Activated CD4-positive, alpha-beta memory T cell treated with anti-CD3 and anti-CD28 coated beads for 36 hours (primary cell): ENCODE data around the gene TSSK1B. TPM values are rescaled to one million over a fixed set of nuclear protein-coding genes. Genes with fewer than 3 reads are reported as not detected.
"Not testable (repeated sequence)": the region's sequence is repeated elsewhere in the genome, so short reads cannot be mapped to it uniquely, and the experiment has no call there.

ENCODE experiments used
- CTCF ChIA-PET: fragments of 350-600 bp; sonication (Branson Sonifier 250); formaldehyde crosslinking; loops from one replicate; lab custom pipeline; 2021; ENCODE audit warnings: antibody characterized with exemption, inconsistent platforms; lab: Charles Lee
- POLR2A ChIA-PET: fragments of 350-600 bp; sonication (Branson Sonifier 250); formaldehyde crosslinking; loops from one replicate; lab custom pipeline; 2021; ENCODE audit warnings: antibody characterized with exemption; lab: Charles Lee
- DNase-seq: peaks from one replicate; pipeline ENCODE4 v3.0.0-alpha.2; 2020
- H3K27ac Mint-ChIP-seq: one replicate; pipeline ENCODE4 v1.8.0; 2021; ENCODE audit warnings: mixed read lengths
- H3K27me3 Mint-ChIP-seq: one replicate; pipeline ENCODE4 v1.8.0; 2021; ENCODE audit warnings: mixed read lengths
- H3K36me3 Mint-ChIP-seq: one replicate; pipeline ENCODE4 v1.8.0; 2021; ENCODE audit warnings: mixed read lengths
- H3K4me1 Mint-ChIP-seq: one replicate; pipeline ENCODE4 v1.8.0; 2021; ENCODE audit warnings: low read depth, mixed read lengths
- H3K4me3 Mint-ChIP-seq: one replicate; pipeline ENCODE4 v1.8.0; 2021; ENCODE audit warnings: mild to moderate bottlenecking, mixed read lengths
- H3K9me3 Mint-ChIP-seq: one replicate; pipeline ENCODE4 v1.8.0; 2021; ENCODE audit warnings: mixed read lengths
- intact Hi-C: fragments of 100-400 bp; cut with micrococcal nuclease; formaldehyde crosslinking; loops from one replicate; pipeline ENCODE4 v1.15.1; 2023
- total RNA-seq, 2 experiments: library from RNA; stranded (reverse); gene quantifications; one replicate each; pipeline ENCODE4 v1.2.3, GENCODE V29; 2021

The TSSK1B gene, protein sequence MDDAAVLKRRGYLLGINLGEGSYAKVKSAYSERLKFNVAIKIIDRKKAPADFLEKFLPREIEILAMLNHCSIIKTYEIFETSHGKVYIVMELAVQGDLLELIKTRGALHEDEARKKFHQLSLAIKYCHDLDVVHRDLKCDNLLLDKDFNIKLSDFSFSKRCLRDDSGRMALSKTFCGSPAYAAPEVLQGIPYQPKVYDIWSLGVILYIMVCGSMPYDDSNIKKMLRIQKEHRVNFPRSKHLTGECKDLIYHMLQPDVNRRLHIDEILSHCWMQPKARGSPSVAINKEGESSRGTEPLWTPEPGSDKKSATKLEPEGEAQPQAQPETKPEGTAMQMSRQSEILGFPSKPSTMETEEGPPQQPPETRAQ
- total RNA-seq, result not detected

DNA sequence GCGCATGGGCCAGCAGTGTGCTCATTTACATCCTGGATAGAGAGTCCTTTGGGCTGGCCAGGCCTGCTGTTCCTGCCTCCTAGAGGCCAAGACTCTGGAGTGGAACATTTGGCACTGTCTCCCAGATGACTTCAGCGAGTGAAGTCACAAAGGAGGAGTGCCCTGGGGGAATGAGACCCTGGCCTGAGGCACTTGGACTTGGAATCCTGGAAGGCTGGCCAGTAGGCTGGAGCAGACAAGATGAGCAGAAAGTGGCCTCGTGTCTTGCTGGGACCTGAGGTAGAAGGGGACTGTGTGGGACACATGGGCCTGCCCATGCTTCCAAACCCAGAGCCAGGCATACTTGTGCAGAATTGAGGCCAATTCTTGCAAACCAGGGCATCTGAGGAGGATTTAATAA, at the start of gene TSSK1B:
Gene TSSK1B, minus strand, starts transcription at position 101 of the 400 bp plus-strand sequence. CDS start 150 bp downstream, outside the sequence.
- POLR2A ChIA-PET, result no interaction called here
- intact Hi-C loops, result no loop called here
- Mint-ChIP-seq H3K4me1 (no peaks in the 10 kb centered on the region), H3K27ac (no peak within 1 kb of the TSS), H3K27me3 (no peaks in the 10 kb centered on the region), H3K4me3 (no peak within 1 kb of the TSS), H3K9me3 (no peaks in the 10 kb centered on the region), H3K36me3 (no peaks in the 10 kb centered on the region)
- CTCF ChIA-PET, result no interaction called here
- no peak for DNase-seq

DNA sequence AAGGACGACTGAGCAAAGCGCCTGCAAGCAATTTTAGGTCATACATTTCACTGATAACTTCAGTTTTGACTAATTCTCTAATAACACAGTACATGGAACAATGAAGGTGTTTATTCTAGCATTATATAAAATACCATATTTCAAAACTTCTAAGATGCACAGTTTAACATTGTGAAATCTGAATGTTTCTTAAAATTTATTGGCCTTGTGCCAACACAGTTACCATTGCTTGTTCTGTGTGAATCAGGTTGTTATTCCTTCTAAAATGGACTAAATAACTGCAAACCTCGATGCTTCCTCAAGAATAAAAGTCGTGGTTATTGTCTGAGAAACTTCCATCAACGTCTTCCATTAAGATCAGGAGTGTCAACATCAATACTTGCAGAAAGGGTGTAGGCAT, 45.5 kb upstream of the TSSK1B start:
- ChIA-PET CTCF (no interaction called here), POLR2A (no interaction called here)
- intact Hi-C loops, result no loop called here
- H3K4me3 Mint-ChIP-seq, result no peak overlapping the region
- H3K27ac Mint-ChIP-seq, result no peak overlapping the region
- H3K9me3 Mint-ChIP-seq, result no peaks in the 10 kb centered on the region
- H3K36me3 Mint-ChIP-seq, result no peaks in the 10 kb centered on the region
- H3K4me1 Mint-ChIP-seq, result no peaks in the 10 kb centered on the region
- peaks cover 13% of the 10 kb centered on the region for H3K27me3 Mint-ChIP-seq
- DNase-seq, result no peak

DNA sequence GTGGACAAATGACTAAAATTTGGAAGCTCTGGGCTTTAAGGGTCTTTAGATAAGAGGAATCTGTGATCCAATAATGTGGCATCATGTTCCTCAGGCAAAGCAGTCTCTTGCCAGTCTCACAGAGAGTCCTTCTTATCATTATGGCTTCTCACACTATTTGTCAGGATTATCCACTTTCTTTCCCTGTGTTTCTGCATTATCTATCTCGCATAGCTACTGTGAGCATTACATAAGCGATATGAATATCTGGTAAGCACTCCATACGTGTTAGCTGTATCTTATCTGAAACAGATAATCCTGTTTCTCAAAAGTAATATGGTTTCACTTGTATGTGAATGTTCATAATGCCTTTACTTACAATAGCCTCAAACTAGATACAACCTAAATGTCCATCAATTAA, 43.9 kb upstream of the TSSK1B start:
- Mint-ChIP-seq H3K27ac (no peak overlapping the region), H3K4me1 (no peaks in the 10 kb centered on the region), H3K9me3 (no peaks in the 10 kb centered on the region), H3K36me3 (no peaks in the 10 kb centered on the region), H3K27me3 (peaks cover 14% of the 10 kb centered on the region), H3K4me3 (no peak overlapping the region)
- DNase-seq, result no peak
- CTCF ChIA-PET, result no interaction called here
- POLR2A ChIA-PET, result no interaction called here
- intact Hi-C loops, result no loop called here

DNA sequence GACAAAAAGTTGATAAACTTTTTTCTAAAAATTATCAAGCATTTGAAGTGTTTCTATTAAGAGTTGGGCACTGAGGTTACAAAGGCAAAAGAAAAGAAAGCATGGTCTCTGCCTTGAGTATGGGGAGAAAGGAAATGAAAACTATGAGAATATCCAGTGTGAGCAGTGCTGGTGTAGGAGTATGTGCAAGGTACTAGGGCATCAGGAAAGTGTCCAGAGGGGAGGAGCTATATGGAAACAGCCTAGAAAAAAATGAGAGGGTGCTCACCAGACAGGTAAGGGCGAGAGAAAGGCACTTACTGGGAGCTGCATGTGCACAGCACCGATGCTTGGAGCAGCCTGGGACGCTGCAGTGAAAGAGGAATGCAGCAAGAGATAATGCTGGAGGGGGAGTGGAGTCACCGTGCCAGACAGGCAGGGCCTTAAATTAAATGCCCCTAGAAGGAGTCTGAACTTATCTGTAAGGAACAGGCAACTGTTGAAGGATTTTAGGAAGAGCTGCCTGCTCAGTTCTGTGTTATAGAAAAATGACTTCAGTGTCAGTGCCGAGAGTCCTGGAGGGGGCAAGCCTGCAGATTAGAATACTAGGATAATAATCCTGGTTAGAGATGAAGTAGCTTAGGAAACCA, 39.4 kb upstream of the TSSK1B start:
- Mint-ChIP-seq H3K4me1 (no peaks in the 10 kb centered on the region), H3K27ac (no peak overlapping the region), H3K36me3 (no peaks in the 10 kb centered on the region), H3K4me3 (no peak overlapping the region), H3K9me3 (no peaks in the 10 kb centered on the region), H3K27me3 (peaks cover 14% of the 10 kb centered on the region)
- CTCF ChIA-PET, result interaction anchor here (0.9 kb wide), 1 partner anchor 36 kb away, joined by 3 read pairs; no protein-coding TSS in a partner anchor
- intact Hi-C loops, result no loop called here
- DNase-seq, result no peak
- POLR2A ChIA-PET, result no interaction called here

DNA sequence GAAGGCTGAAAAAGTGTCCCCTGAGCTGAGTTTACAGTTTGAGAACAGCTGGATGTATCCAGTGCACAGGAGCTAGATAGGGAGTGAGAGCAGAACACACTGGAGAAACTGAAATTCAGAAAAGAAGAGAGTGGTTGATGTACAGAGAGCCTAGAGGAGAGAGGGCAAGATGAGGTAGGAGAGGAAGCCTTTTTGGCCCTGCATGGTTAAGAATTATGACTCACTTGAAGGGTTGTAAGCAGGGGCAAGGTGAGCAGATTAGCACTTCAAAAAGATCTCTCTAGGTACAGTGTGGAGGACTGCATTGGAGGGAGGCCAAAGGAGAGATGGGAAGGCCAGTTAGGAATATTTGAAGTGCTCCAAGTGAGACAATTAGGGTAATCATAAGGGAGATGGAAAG, 28.2 kb upstream of the TSSK1B start:
- H3K27ac Mint-ChIP-seq, result no peak overlapping the region

DNA sequence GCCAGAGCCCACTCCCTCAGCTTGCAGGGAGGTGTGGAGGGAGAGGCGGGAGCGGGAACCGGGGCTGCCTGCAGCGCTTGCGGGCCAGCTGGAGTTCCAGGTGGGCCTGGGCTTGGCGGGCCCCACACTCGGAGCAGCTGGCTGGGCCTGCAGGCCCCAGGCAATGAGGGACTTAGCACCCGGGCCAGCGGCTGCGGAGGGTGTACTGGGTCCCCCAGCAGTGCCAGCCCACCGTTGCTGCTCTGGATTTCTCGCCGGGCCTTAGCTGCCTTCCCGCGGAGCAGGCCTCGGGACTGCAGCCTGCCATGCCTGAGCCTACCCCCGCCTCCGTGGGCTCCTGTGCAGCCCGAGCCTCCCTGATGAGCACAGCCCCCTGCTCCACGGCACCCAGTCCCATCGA, 22.3 kb upstream of the TSSK1B start:
- H3K4me1 Mint-ChIP-seq, intact Hi-C loops, H3K36me3 Mint-ChIP-seq, H3K4me3 Mint-ChIP-seq, H3K27ac Mint-ChIP-seq, H3K27me3 Mint-ChIP-seq, POLR2A ChIA-PET, H3K9me3 Mint-ChIP-seq, DNase-seq, CTCF ChIA-PET: not testable (repeated sequence)

More for the DNA sequence above, 28.2 kb upstream of the TSSK1B start:
- Mint-ChIP-seq H3K9me3 (no peaks in the 10 kb centered on the region), H3K36me3 (no peaks in the 10 kb centered on the region), H3K4me1 (no peaks in the 10 kb centered on the region), H3K27me3 (no peaks in the 10 kb centered on the region), H3K4me3 (no peak overlapping the region)
- CTCF ChIA-PET, result interaction anchor here (1.5 kb wide), 1 partner anchor 14 kb away, joined by 3 read pairs; no protein-coding TSS in a partner anchor
- DNase-seq, result no peak
- POLR2A ChIA-PET, result no interaction called here
- intact Hi-C loops, result no loop called here

DNA sequence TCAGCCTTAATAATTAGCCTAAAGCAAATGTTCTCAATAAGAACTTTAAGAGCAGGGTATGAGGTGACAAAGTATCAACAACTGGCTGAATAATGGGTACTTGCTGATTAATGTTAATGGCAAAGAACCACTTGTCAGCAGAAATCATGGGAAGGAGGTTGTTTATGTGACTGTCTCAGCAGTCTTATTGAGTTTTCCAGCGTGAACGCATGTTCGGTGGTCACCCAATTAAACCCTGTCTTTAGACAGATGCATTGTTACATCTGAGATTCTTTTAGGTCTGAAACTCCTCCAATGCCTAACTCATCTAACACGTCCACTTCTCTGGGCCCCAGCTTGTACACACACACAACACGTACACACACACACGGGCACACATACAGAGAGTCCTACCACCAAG, 18.2 kb upstream of the TSSK1B start:
- no peak overlapping the region for H3K4me3 Mint-ChIP-seq
- H3K27me3 Mint-ChIP-seq, result no peaks in the 10 kb centered on the region
- no peaks in the 10 kb centered on the region for H3K36me3 Mint-ChIP-seq
- CTCF ChIA-PET, result no interaction called here
- POLR2A ChIA-PET, result no interaction called here
- no peak for DNase-seq
- no peaks in the 10 kb centered on the region for H3K9me3 Mint-ChIP-seq
- intact Hi-C loops, result no loop called here
- H3K4me1 Mint-ChIP-seq, result peaks cover 4% of the 10 kb centered on the region
- no peak overlapping the region for H3K27ac Mint-ChIP-seq

DNA sequence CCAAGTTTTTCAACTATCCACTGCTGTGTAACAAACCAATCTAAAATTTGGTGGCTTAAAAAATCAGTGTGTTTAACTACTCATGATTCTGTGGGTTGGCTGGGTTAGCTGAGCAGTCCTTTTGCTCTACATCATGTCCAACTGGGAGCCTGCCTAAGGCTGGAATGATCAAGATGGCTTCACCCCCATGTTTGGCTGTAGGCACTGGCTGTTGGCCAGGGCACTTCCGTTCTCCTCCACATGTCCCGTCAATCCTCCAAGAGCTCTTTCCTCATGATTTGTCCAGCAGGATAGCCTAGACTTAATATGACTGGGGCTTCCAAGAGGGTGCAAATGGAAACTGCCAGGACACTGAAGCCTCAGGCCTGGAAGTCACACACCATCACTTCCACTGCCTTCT, 17.0 kb upstream of the TSSK1B start:
- Mint-ChIP-seq H3K27me3 (peaks cover 2% of the 10 kb centered on the region), H3K4me1 (peaks cover 4% of the 10 kb centered on the region), H3K36me3 (no peaks in the 10 kb centered on the region), H3K4me3 (no peak overlapping the region), H3K27ac (no peak overlapping the region), H3K9me3 (no peaks in the 10 kb centered on the region)
- no peak for DNase-seq
- ChIA-PET POLR2A (no interaction called here), CTCF (no interaction called here)
- intact Hi-C loops, result no loop called here

DNA sequence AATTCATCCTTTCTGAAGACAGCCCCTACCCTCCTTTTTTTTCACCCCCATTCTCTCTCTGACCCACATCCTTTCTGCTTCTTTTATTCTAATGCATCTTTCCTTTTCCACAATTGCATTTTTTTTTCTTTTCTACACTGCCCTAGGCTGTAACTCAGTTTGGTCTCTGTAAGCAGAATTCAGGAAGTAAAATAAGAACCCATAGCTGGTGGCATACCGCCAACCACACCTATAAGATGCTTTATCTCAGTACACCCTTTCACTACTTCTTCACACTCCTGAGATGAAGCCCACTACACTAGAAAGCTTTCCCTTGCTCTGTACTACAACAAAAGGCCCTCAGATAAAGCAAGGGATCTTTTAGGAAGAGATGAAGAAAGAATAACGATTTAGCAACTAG, 16.1 kb upstream of the TSSK1B start:
- Mint-ChIP-seq H3K36me3 (no peaks in the 10 kb centered on the region), H3K4me1 (peaks cover 4% of the 10 kb centered on the region), H3K4me3 (no peak overlapping the region), H3K27ac (no peak overlapping the region), H3K27me3 (peaks cover 7% of the 10 kb centered on the region), H3K9me3 (no peaks in the 10 kb centered on the region)
- POLR2A ChIA-PET, result no interaction called here
- CTCF ChIA-PET, result interaction anchor here (0.8 kb wide), 1 partner anchor 455 kb away, joined by 3 read pairs; no protein-coding TSS in a partner anchor
- intact Hi-C loops, result no loop called here
- no peak for DNase-seq

DNA sequence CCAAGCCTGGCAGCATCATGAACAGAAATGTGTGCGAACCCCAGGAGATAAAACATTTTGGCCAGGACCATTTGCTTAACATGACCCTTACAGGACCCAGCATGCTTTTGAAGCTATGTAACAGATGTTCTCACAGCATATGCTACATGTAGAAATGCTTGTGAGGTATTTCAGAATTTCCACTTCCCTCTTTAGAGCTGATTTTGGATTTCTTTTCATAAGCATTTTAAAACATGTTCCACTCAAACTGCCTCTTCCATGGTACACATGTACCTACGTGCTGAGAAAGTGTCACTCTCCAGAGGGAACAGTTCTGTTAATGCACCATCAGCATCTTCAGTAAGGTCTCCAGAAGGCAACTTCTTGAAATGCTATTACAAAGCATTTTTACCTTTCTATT, 15.7 kb upstream of the TSSK1B start:
- ChIA-PET POLR2A (no interaction called here), CTCF (interaction anchor here (0.8 kb wide), 1 partner anchor 454 kb away, joined by 3 read pairs; no protein-coding TSS in a partner anchor)
- H3K4me1 Mint-ChIP-seq, result peaks cover 4% of the 10 kb centered on the region
- H3K9me3 Mint-ChIP-seq, result no peaks in the 10 kb centered on the region
- H3K27ac Mint-ChIP-seq, result no peak overlapping the region
- H3K36me3 Mint-ChIP-seq, result no peaks in the 10 kb centered on the region
- no peak for DNase-seq
- peaks cover 7% of the 10 kb centered on the region for H3K27me3 Mint-ChIP-seq
- intact Hi-C loops, result no loop called here
- H3K4me3 Mint-ChIP-seq, result no peak overlapping the region

DNA sequence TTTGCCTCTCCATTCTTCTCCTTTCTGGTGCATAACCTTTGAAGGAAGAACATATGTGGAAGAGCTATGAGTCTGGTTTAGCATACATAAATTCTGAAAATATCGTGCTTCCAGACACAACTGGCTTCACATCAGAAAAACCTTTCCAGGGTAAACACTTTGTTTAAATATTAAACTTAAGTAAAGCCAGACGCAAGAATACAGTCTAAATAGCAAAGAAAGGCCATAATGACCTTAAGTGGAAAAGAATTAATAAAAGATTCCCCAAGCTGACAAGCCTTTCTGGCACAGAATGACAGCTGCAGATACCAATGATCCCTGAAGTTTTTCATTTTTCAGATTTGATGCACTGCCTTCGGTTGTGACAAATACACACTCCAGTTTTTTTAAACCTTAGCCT, 13.5 kb upstream of the TSSK1B start:
- H3K27ac Mint-ChIP-seq, result no peak overlapping the region
- no peak overlapping the region for H3K4me3 Mint-ChIP-seq
- no peak for DNase-seq
- POLR2A ChIA-PET, result no interaction called here
- peaks cover 11% of the 10 kb centered on the region for H3K27me3 Mint-ChIP-seq
- H3K9me3 Mint-ChIP-seq, result peaks cover 2% of the 10 kb centered on the region
- H3K4me1 Mint-ChIP-seq, result peaks cover 4% of the 10 kb centered on the region
- intact Hi-C loops, result no loop called here
- CTCF ChIA-PET, result interaction anchor here (1.1 kb wide), 1 partner anchor 15 kb away, joined by 3 read pairs; no protein-coding TSS in a partner anchor
- H3K36me3 Mint-ChIP-seq, result no peaks in the 10 kb centered on the region

DNA sequence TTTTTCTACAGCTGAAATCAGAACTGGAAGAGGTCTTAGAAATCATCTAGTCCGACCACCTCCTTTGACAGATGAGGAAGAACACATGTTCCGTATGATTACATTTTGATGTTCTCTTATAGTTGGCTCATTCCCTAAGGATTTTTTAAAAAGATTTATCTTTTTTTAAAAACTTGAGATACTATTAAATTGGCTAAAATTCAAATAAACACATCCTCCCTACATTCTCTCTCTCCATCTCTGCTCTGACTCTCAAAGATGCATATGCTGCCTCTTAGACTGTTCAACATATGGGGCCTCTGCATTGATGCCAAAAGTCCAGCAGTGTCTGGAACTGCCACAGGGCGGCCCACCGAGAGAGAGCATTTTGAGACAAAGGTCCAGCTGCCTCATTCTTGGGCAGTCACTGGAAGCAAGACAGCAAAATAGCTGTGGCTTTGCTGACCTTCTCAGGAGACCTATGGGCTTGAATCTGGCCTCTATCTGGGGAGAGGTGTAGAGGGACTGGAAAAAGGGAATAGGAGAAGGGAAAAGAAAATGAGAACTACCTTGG, 12.8 kb upstream of the TSSK1B start:
- ChIA-PET CTCF (no interaction called here), POLR2A (no interaction called here)
- Mint-ChIP-seq H3K27me3 (peaks cover 11% of the 10 kb centered on the region), H3K36me3 (no peaks in the 10 kb centered on the region), H3K4me3 (no peak overlapping the region), H3K4me1 (peaks cover 4% of the 10 kb centered on the region), H3K9me3 (peaks cover 7% of the 10 kb centered on the region), H3K27ac (no peak overlapping the region)
- intact Hi-C loops, result no loop called here
- no peak for DNase-seq
